NCI-H748 treated with DMSO at 0.1 percent for 48 hours (cell line): Measurements from ENCODE around the gene BAZ1B.
"Not testable (repeated sequence)": the region's sequence is repeated elsewhere in the genome, so short reads cannot be mapped to it uniquely, and the experiment has no call there.

ENCODE experiments used
- DNase-seq: peaks from one replicate; lab custom pipeline; 2025; lab: John Stamatoyannopoulos, UW

The BAZ1B gene, protein sequence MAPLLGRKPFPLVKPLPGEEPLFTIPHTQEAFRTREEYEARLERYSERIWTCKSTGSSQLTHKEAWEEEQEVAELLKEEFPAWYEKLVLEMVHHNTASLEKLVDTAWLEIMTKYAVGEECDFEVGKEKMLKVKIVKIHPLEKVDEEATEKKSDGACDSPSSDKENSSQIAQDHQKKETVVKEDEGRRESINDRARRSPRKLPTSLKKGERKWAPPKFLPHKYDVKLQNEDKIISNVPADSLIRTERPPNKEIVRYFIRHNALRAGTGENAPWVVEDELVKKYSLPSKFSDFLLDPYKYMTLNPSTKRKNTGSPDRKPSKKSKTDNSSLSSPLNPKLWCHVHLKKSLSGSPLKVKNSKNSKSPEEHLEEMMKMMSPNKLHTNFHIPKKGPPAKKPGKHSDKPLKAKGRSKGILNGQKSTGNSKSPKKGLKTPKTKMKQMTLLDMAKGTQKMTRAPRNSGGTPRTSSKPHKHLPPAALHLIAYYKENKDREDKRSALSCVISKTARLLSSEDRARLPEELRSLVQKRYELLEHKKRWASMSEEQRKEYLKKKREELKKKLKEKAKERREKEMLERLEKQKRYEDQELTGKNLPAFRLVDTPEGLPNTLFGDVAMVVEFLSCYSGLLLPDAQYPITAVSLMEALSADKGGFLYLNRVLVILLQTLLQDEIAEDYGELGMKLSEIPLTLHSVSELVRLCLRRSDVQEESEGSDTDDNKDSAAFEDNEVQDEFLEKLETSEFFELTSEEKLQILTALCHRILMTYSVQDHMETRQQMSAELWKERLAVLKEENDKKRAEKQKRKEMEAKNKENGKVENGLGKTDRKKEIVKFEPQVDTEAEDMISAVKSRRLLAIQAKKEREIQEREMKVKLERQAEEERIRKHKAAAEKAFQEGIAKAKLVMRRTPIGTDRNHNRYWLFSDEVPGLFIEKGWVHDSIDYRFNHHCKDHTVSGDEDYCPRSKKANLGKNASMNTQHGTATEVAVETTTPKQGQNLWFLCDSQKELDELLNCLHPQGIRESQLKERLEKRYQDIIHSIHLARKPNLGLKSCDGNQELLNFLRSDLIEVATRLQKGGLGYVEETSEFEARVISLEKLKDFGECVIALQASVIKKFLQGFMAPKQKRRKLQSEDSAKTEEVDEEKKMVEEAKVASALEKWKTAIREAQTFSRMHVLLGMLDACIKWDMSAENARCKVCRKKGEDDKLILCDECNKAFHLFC (N-terminal part only)

DNA sequence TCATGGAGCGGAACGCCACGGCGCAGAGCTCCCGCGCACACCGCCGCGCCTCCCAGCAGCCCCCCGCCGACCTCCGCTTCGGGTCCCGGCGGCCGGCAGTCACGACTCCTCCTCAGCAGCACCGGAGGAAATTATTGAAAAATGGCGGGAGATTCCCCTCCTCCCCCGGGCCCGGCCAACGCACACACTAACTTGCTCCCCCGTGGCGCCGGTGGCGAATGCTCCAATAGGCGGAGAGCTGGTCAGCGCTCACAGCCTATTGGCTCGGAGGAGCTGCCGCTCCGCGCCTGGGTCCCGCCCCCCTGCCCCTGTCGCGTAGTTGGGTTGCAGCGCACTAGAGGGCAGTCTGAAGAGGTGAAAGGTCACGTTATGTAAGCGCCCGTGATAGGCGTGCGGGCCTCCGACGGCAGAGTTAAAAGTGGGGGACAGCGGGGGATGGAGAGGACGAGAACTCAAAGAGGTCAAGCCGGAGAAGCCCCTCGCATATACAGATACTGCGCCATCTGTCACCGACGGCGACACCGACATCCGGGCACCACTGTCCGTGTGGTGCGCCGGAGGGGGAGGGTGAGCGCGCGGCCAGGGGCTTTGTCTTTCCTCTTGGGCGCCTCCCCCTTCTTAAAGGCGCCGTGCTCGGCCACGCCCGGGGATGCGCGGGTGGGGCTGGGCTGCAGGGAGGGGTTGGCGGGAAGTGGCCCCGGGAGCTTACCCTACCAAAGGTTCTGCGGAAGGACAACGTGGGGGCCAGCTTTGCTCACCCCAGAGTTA, at the start of gene BAZ1B:
TSS of gene BAZ1B (minus strand) at position 189 of the 768 bp plus-strand sequence. CDS start 360 bp downstream, outside the sequence.
- peak; percentile 97 for DNase-seq

DNA sequence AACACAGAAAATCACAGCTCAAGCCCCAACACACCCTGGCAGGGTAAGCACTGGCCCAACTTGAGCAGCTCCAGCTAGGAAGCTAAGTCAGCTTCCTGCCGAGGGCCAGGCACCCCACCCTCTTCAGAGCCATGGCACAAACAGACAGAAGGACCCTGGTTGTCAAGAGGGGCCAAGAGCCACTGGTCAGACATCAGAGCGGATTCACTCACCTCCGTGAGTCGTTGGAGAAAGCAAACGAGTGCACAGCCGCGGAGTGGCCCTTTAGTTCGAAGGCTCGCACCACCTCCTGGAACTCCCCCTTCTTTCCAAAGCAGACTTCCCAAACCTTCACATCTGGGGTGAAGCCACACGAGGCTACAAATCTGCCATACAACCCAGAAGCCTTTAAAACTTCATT, 48.9 kb upstream of the BAZ1B start:
- DNase-seq: no peak

DNA sequence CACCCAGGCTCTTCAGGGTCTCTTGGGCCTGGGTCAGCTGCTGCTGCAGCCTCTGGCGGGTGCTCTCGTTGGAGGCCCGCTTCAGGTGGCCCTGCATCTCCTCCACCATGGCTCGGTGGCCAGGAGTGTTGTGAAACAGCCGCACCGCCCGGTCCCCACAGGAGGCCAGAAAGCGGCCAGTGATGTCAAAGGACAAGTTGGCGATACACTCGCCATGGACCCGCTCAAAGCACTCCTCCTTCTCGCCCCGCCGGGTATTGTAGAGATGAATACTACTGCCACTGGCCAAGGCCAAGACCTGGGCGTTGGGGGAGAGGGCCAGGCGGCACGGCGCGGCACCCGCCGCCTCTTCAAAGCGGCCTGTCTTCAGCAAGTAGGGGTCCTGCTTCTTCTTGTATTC, 48.4 kb upstream of the BAZ1B start:
- no peak for DNase-seq

DNA sequence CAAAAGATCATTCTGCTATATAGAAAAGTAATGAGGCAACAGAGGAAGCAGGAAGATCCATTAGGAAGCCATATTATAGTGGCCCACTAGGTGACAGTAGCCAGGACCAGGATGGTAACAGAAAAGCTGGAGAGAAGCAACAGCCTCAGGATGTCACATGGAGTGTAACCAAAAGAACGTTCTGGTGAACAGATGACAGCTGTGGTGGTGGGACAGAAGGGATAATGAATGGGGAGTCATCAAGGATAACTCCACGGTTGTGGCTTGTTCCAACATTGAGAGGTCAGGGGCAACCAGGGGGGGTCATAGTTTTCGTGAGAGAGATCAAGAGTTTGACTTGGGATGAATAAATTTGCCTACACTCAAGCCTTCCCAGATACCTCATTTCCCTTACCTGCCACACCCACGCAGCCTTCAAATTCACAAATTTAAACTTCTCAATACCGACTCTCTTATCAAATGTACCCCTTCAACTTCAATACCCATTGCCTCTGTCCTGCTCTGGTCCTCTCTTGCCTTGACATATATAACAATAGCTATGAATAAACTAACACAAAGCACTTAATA, 47.0 kb upstream of the BAZ1B start:
- no peak for DNase-seq

DNA sequence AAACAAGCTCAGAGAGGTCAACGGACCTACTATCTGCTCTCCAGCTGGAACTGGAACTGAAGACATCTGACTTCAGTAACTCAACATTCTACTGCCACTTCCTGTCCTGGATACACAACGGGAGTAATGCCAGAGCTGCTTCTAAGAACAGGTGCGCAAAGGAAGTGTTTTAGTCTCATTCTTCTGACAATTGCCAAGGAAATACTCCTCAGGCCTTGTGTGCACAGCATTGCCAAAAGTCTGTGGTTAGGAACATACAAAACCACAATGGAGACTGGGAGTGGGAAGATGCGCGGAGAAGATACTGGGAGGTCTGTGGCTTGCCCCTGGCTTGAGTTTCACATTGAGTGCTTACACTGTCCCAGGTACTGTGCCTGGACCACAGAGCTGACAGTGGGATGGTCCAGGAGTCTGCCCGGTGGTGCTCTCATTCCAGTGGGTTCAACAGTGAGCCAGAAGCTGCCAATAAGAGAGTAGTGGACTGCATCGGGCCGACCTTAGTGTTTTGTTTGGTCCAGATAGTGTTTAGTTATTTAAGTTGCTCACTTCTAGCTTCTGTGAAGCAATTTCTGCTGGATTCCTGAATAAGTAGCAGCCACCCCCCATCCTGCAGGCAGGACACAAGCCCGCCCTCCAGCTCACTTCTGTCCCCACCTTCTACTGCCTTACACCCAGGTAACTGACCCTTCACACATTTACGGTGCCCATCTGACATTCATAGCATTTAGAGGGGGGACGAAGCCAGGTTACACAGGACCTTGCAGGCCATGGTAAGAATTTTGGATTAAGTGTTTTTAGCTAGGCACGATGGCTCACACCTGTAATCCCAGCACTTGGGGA, 46.0 kb upstream of the BAZ1B start:
- no peak for DNase-seq

DNA sequence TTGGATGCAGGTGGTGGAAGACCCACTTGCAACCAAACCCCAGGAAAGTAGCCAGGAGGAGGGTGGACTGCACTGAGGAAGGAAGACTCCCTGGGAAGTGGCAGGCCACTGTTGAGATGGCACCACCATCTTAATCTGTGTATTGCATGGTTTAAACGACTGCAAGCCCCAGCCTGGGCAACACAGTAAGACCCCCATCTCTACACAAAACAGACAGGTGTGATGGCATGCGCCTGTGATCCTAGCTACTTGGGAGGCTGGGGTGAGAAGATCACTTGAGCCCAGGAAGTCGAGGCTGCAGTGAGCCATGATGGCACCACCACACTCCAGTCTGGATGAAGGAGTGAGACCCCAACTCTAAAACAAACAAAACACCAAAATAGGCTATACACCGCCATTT, 45.0 kb upstream of the BAZ1B start:
- no peak for DNase-seq

DNA sequence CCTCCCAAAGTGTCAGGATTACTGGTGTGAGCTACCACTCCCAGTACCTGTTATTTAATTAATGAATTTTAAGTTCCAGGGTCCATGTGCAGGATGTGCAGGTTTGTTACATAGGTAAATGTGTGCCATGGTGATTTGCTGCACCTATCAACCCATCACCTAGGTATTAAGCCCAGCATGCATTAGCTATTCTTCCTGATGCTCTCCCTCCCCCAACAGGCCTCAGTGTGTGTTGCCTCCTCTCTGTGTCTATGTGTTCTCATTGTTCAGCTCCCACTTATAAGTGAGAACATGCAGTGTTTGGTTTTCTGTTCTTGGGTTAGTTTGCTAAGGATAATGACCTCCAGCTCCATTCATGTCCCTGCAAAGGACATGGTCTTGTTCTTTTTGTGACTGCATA, 44.3 kb upstream of the BAZ1B start:
- DNase-seq: not testable (repeated sequence)

DNA sequence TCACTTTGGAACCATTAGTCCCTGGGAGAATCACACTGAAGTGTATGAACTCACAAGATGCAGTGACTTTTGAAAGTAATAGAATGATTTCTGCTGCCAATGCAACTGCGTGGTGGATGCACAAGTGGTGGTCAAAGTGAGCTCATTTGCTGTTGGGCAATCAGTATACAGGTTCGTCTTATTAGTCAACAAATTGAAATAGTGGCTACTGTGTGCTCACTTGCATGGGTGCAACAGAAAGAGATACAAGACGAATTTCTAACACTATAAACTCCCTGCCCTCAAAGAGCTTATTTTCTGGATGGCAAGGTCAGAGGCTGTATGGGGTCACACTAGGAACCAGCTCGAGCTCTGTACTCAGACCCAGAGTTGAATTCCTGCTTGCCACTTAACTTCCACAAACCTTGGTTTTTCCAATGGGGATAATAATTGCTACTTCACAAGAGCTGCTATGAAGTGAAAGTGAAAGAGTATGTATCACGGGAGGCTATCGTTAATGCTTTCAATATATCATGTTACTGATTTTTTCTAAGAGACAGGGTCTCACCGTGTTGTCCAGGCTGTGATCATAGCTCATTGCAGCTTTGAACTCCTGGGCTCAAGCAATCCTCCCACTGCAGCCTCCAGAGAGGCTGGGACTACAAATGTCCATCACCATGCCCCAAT, 43.7 kb upstream of the BAZ1B start:
- no peak for DNase-seq

DNA sequence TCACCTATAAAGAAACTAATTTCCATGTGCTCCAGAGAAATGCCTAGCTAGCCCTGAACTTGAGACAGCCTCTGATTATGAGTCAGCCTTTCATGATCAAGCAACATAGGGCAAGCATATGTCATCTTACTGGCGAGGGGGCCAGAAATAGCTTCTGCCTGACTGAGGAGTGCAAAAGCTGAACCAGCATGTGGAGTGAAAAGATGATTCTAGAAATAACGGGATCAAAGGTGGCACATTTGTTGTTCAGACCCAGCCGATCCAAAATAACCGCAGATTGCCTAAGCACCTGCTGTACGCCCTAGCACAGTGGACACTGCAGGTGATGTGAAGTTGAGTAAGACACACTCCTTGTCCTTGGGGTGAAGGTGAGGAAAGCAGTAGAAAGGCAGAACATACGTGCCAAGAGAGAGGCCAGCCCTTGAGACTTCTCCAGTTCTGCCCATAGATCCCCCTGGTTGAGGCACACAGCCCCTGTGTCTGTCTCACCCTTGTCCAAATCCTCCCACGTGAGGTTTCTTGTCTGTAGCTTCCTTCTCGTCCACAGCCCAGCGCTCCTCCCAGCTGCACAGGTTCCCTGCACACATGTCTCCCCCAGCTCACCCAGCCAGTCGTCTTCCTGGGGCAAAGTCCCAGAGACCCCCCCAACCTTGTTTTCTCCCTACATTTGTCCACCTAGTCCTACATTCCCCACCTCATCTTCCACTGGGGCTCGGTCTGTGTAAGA, 38.2 kb upstream of the BAZ1B start:
- no peak for DNase-seq

DNA sequence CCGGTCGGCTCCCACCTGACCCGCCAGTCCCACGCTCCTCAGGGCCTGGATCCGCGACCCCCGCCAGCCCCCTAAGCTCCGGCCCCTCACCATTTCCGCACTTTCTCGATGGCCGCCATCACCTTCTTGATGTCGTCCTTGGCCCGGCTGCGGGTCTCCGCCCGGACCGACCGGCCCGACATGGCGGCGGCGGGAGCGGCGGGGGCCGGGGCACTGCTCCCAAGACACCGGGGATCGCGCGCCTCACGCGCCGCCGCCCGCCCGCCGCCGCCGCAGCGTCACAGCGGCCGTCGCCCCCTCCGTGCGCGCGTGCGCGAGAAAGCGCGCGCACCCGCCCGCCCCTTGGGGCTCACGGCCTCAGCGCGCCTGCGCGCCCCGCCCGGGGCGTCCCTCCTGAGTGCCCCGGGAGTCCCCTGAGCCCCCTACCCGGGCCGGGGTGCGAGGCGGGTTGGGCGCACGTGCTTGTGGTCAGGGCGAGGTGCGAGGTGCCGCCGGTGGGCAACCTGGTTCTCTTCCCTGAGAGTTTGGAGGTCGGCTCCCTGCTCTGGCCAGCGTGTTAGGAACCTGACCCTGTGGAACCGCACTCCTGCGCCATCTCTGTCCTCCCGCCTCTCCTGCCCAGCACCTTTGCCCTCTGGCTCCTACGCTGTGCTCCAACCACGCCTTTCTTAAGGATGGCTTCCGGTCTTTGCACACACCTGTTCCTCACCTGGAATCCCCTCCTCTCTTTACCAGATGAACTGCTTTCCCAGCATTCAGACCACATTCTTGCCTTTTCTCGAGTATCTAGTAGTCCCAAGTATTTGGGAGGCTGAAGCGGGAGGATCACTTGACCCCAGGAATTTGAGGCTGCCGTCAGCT, 35.5 kb upstream of the BAZ1B start, which contains the start of gene BCL7B:
TSS of gene BCL7B (minus strand) at position 294 of the 861 bp plus-strand sequence. CDS start at position 182, 112 bp downstream.
- peak; percentile 42 for DNase-seq

DNA sequence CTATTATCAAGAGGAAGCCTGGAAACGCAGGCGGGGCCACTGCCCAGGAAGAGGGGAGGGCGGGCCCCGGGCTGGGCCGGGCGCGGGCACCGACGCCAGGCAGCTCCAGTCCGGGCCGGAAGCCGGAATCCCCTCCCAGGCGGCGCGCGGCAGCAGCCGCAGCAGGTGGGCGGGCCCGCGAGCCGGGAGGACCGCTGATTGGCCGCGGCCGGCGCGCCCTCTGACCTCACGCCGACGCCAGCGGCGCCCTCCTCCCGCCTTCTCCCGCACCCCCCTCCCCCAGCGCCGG, 35.0 kb upstream of the BAZ1B start:
- peak; percentile 89 for DNase-seq

DNA sequence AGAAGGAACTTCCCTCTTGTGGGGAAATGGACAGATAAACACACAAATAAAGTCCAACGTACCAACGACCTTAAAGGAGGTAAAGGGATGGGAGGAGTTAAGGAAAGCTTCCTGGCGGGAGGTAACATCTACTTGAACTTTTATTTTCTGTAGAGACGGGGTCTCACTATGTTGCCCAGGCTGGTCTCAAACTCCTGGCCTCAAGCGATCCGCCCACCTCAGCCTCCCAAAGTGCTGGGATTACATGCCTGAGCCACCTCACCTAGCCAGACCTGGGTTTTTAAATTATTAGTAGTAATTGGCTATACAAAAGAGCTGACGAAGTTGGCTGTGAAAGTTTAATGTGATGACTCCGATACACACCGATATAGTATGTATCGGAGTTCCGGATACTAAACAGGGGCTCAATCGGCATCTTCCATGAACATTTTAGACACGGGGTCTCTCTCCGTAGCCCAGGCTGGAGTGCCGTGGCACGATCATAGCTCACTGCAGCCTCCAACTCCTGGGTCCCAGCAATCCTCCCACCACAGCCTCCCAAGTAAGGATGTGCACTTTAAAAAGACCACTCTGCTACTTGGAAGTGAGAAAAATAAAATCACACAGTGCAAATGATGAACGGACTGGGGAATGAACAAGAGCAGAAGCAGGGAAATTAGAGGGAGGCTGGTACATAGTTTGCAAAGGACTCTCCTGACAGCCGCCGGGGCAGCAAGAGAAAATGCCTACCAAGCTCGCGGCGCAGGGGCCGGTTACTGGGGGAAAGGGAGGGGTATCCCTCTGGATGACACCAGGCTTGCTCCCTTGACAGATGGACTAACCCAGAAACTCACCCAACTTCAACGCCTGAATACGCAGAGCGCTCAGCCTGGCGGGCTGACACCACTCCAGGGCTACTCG, 34.4 kb upstream of the BAZ1B start:
- no peak for DNase-seq

DNA sequence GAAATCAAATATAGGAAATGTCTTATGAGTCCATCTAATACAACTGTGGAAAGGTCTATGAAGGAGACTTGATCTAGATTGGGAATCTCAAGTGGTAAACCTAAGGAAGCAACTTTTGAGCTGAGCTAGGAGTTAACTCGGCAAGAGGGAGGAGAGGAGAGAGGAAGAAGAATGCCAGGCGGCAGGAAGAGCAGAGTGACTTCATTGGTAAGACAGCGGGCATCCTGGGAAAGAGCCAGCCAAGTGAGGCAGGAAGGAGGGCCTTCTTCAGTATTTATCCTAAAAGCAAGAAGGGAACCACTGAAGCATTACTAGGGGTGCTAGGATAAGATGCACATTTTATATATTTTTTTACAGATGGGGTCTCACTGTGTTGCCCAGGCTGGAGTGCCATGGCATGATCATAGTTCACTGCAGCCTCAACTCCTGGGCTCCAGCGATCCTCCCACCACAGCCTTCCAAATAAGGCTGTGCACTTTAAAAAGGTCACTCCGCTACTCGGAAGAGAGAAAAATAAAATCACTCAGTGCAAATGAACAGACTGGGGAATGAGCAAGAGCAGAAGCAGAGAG, 33.4 kb upstream of the BAZ1B start:
- DNase-seq: no peak

DNA sequence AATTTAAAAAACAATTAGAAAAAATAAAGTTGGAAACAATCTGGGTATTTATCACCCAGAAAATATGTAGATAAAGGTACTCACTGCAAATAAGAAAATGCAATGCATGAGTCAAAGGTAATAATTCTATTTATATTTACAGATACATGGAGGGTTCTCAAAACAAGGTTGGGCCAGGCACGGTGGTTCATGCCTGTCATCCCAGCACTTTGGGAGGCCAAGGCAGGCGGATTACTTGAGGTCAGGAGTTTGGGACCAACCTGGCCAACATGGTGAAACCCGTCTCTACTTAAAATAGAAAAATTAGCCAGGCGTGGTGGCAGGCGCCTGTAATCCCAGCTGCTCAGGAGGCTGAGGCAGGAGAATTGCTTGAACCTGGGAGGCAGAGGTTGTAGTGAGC, 28.0 kb upstream of the BAZ1B start:
- DNase-seq: not testable (repeated sequence)

DNA sequence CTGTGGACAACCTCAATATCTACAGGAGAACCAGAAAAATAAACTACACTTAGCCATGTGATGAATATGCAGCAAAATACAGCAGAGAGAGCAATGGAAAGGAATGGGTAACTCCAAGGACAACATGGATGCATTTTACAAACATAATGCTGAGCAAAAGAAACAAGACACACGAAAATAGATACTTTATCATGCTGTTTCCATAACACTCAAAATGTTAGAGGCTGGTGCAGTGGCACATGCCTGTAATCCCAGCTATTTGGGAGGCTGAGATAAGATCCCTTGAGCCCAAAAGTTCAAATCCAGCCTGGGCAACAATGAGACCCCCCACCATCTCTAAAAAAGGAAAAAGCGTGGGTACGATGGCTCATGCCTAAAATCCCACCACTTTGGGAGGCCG, 27.1 kb upstream of the BAZ1B start:
- DNase-seq: no peak

DNA sequence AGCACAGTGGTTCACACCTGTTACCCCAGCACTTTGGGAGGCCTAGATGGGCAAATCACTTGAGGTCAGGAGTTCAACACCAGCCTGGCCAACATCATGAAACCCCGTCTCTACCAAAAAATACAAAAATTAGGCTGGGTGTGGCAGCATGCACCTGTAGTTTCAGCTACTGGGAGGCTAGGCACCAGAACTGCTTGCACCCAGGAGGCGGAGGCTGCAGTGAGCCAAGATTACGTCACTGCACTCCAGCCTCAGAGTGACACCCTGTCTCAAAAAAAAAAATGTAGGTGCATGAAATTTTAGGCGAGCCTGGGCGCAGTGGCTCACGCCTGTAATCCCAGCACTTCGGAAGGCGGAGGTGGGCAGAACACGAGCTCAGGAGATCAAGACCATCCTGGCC, 25.7 kb upstream of the BAZ1B start:
- no peak for DNase-seq

DNA sequence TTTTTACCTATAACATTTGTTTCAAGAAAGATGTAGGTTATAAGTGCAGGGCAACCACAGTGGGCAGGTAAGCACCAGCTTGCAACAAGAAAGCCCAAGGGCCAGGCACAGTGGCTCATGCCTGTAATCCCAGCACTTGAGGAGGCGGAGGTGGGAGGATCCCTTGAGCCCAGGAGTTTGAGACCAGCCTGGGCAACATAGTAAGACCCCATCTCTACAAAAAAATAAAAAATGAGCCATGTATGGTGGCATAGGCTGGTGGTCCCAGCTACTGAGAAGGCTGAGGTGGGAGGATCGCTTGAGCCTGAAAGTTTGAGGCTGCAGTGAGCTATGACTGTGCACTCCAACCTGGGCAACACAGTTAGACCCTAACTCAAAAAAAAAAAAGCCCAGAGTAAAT, 22.6 kb upstream of the BAZ1B start:
- DNase-seq: no peak
